Astrocyte of the cerebellum (primary cell): ENCODE results near the gene CEP63.

ENCODE experiments used
- DNase-seq: peaks from one replicate; pipeline ENCODE4 v3.0.0-alpha.2; 2011; ENCODE audit warnings: low read depth
- H3K4me3 ChIP-seq: 2 replicates; pipeline ENCODE4 v1.5.1; 2011; ENCODE audit warnings: mild to moderate bottlenecking, low read depth, low read length, moderate library complexity
- CTCF ChIP-seq: IDR thresholded peaks from 2 replicates; pipeline ENCODE4 v1.5.1; 2012; ENCODE audit warnings: low read length, low read depth, moderate library complexity, mild to moderate bottlenecking; ENCODE audit errors: missing control alignments
- in situ Hi-C: cut with HindIII; loops from 2 replicates; pipeline ENCODE4 v1.10.0; 2017; ENCODE audit warnings: low sequenced_read_pairs

Gene CEP63

DNA sequence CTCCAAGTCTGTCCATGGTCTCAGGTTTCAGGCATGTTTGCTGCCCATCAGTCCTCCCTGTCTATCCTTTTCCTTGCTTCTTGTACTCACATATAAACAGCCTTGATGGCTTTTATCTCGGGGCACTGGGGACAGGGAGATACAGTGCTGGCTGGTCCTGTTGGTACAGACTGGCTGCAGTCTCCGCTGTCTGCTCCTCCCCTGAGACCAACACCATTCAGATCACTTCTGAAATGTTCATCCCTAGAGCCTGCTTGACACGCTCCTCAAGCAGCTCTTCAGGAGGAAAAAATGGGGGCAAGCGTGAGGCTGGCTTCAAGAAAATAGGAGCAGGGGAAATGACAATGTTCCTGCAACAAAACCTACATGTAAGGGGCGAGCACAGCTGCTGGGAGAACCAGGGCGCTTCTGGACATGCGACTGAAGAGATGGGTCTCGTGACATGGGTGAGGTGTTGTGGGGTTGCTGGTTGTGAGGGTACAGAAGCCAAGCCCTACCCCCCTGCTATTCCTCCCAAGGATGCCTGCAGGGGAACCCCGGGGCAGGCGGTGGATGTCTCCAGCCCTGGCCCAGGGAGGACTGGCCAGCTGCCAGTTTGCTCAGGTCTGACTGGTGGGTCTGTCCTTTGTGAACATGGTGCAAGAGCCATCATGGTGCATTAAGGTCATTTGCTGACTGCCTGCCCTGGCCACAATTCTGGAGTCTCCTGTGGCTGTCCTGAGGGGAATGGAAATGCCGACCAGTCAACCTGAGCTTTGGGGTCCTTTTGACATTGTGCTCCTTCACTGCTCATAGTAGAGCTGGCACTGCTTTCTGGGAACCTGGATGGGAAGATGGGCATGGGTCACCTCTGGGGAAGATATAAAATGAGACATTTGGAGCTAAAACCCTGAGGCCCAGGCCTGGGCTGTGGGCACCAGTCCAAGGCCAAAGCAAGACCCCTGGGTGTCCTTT lies 124.9 kb downstream of the CEP63 start:
- DNase-seq: no peak
- no peak overlapping the region for H3K4me3 ChIP-seq
- TF ChIP-seq CTCF: no peak
- in situ Hi-C loops: no loop called here

- DNase-seq: no peak
- in situ Hi-C loops: no loop called here
- no peak overlapping the region for H3K4me3 ChIP-seq
- TF ChIP-seq CTCF: no peak
Measured at GRCh38 chr3:134611516-134611915, 125.7 kb downstream of the CEP63 start.

DNA sequence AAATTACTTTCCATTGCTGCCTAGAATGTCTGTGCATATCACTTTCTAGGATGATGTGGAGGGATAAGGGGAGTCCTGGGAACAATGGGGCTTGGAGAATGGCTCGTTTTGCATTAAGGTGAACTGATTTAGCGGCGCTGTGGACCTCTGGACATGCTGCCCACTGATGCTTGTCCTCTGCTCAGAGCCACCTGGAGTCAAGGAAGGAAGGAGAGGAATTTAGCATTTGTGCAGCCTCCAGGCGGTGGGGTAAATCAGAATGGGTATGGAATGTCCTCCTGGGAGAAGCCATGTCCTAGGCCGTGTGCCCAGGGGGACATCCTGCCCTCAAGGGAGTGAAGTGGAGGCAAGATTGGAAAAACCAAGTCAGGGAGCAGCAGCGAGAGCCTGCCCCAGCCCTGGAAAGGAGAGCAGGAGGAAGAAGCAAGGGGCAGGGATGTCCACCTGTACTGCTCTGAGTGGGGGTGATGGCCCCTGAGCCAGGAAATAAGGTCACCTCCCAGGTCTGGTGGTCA lies 127.2 kb downstream of the CEP63 start:
- DNase-seq: no peak
- no peak overlapping the region for H3K4me3 ChIP-seq
- in situ Hi-C loops: no loop called here
- TF ChIP-seq CTCF: no peak

- H3K4me3 ChIP-seq: no peak overlapping the region
- no peak for TF ChIP-seq CTCF
- in situ Hi-C loops: no loop called here
- no peak for DNase-seq
Measured at GRCh38 chr3:134614955-134615354, 129.1 kb downstream of the CEP63 start.

GRCh38 chr3:134615743-134616142 lies 129.9 kb downstream of the CEP63 start:
- TF ChIP-seq CTCF: no peak
- no peak for DNase-seq
- in situ Hi-C loops: no loop called here
- H3K4me3 ChIP-seq: no peak overlapping the region

DNA sequence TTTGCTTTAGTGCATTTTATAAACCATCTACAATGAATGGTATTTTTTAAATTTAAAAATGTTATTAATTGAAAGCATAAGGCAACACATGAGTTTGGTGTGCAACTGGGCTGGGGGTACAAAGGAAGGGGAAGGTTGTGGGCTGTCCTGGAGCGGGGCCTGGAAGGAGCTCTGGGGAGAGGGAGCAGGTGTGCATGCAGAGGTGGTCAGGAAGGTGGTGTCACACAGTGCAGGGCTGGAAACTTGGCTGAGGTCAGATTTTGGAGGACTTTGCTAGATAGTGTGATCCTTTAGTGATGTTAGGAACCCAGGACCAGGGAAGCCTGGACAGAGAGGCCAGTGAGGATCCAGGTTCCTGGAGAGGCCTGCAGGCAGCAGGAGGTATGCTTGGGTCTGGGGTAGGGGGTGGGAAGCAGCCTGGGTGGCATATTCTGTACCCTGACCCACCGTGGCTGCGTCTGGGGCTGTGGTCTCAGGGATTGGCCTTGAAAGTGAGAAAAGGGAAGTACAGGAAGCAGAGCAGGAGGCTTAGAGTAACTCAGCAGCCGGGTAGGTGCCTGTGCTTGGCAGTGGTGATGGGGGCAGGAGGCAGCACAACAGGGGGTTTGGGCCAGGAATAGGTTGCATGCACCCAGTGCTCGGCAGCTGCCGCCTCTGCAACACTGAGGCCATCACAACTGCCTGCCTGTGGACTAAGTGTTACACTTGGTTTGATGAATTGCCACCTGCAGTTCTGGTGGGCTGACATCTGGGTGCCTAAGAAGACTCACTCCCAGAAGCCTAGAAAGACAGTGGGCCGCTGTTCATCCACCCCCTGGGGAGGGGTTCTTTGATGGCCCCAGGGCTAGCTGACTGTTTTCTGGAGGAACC lies 132.0 kb downstream of the CEP63 start:
- DNase-seq: no peak
- no peak overlapping the region for H3K4me3 ChIP-seq
- in situ Hi-C loops: no loop called here
- TF ChIP-seq CTCF: no peak
